NB4 (cell line): ENCODE data around the gene GABRA5.

ENCODE experiments used
- CTCF ChIP-seq: IDR thresholded peaks from one replicate; pipeline ENCODE4 v1.5.1; 2012; ENCODE audit warnings: low read depth, low read length
- MAX ChIP-seq: IDR thresholded peaks from 2 replicates; pipeline ENCODE4 v1.6.1; 2011; ENCODE audit warnings: low read depth, low read length
- MYC ChIP-seq: IDR thresholded peaks from 2 replicates; pipeline ENCODE4 v1.6.1; 2011; ENCODE audit warnings: low read depth, low read length
- POLR2A ChIP-seq: IDR thresholded peaks from 2 replicates; pipeline ENCODE4 v1.6.1; 2011; ENCODE audit warnings: mild to moderate bottlenecking; ENCODE audit not compliant: insufficient read length; ENCODE audit errors: extremely low read depth

- TF ChIP-seq CTCF = no peak
- TF ChIP-seq MYC = no peak
- TF ChIP-seq POLR2A = no peak
- TF ChIP-seq MAX = no peak
Observed at GRCh38 chr15:26934848-26935247, 68.0 kb downstream of the GABRA5 start.
